Tibial nerve (tissue), 4 donors: Measurements from ENCODE around the gene YDJC. TPM values are rescaled to one million over a fixed set of nuclear protein-coding genes. Genes with fewer than 3 reads are reported as not detected.
"Not testable (repeated sequence)": the region's sequence is repeated elsewhere in the genome, so short reads cannot be mapped to it uniquely, and the experiment has no call there.

ENCODE experiments used
- DNase-seq, 2 donors: peaks; one replicate each; pipeline ENCODE4 v3.0.0-alpha.2; 2019; ENCODE audit warnings: low spot score in 2 of 2
- H3K27ac ChIP-seq, 4 donors: fragments of 200-600 bp; sonication (generic) in 3 of 4; one replicate each; pipeline ENCODE4 v1.5.1; 2017 to 2019; ENCODE audit warnings: mild to moderate bottlenecking in 1 of 4
- H3K27me3 ChIP-seq, 2 donors: fragments of 200-600 bp; sonication (generic) in 1 of 2; one replicate each; pipeline versions ENCODE4 v1.5.1 to v1.6.0; 2017 to 2019
- H3K36me3 ChIP-seq, 3 donors: fragments of 200-600 bp; sonication (generic); one replicate each; pipeline ENCODE4 v1.5.1; 2018 to 2019
- H3K4me1 ChIP-seq, 4 donors: fragments of 200-600 bp; sonication (generic) in 3 of 4; one replicate each; pipeline ENCODE4 v1.5.1; 2017 to 2019
- H3K4me3 ChIP-seq, 4 donors: fragments of 200-600 bp; sonication (generic) in 3 of 4; one replicate each; pipeline ENCODE4 v1.5.1; 2017 to 2019; ENCODE audit warnings: mild to moderate bottlenecking in 1 of 4, moderate library complexity in 1 of 4
- H3K9me3 ChIP-seq, 4 donors: fragments of 200-600 bp; sonication (generic) in 3 of 4; one replicate each; pipeline ENCODE4 v1.5.1; 2017 to 2019
- CTCF ChIP-seq, 5 experiments: fragments of 200-600 bp in 3 of 5; fragments of 450-650 bp in 2 of 5; sonication (generic) in 3 of 5; IDR thresholded peaks; one replicate each; pipeline ENCODE4 v1.5.1; 2016 to 2019; ENCODE audit warnings: antibody characterized with exemption in 5 of 5, mild to moderate bottlenecking in 3 of 5, moderate library complexity in 2 of 5
- EP300 ChIP-seq, 2 donors: sonication (generic); formaldehyde crosslinking; IDR thresholded peaks; one replicate each; pipeline ENCODE4 v1.6.1; 2017; ENCODE audit warnings: antibody characterized with exemption in 2 of 2, mild to moderate bottlenecking in 1 of 2
- POLR2A ChIP-seq, 2 donors: fragments of 450-650 bp; IDR thresholded peaks; one replicate each; pipeline ENCODE4 v1.6.1; 2017; ENCODE audit warnings: antibody characterized with exemption in 2 of 2, mild to moderate bottlenecking in 2 of 2, moderate library complexity in 2 of 2
- WGBS, 2 donors: methylation state at CpG; one replicate each; pipeline ENCODE4 v1.1.5; 2018; 5-methylcytosine and 5-hydroxymethylcytosine counted together
- total RNA-seq, 4 donors: library from RNA; depleted of rRNA; stranded (reverse); fragments of >200 nt; gene quantifications; one replicate each; pipeline ENCODE4 v1.1.0, GENCODE V29; 2016

The YDJC gene
- total RNA-seq, 4 donors from 2014 or later, result 28.0 to 61.2 (median 36.0) TPM

DNA sequence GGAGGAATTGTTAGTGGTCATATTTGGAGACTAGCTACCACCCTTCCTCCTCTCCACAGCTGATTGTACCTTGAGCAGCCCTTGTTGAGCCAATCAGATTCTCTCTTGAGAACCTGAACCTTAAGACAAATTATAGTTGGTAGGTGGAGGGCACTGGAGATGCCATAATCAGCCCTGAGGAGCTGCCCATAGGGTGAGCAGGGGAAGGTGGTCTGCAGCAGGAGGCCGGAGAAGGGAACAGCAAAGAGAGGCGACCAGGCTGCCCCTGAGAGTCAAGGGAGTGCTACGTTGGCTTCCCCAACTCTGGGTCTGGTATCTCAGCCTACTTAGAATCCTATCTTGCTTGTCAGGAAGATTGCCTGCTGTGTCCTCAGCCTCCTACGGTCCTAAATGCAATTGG is 9.5 kb upstream of the YDJC start:
- H3K4me1 ChIP-seq, result peaks cover 0 to 24% (median 8%) of the 10 kb centered on the region in 4 donors
- H3K36me3 ChIP-seq, result peaks cover 0 to 14% (median 0%) of the 10 kb centered on the region in 3 donors
- no peak for DNase-seq
- no peak overlapping the region for H3K4me3 ChIP-seq
- no peaks in the 10 kb centered on the region for H3K27me3 ChIP-seq
- H3K9me3 ChIP-seq, result no peaks in the 10 kb centered on the region
- no peak overlapping the region for H3K27ac ChIP-seq
- 67 to 70% methylated on average over 4 of the region's 4 CpGs for WGBS, 2 donors
- TF ChIP-seq CTCF (IDR thresholded peaks at IDR 0.05) (no peak), EP300 (IDR thresholded peaks at IDR 0.05) (no peak), POLR2A (IDR thresholded peaks at IDR 0.05) (no peak)

GRCh38 chr22:21637450-21637849 is 7.6 kb upstream of the YDJC start:
- not testable (repeated sequence) for H3K4me3 ChIP-seq, H3K9me3 ChIP-seq, DNase-seq, H3K27me3 ChIP-seq, H3K36me3 ChIP-seq, H3K27ac ChIP-seq
- WGBS, 2 donors, result 87 to 97% methylated on average over 2 of the region's 2 CpGs
- H3K4me1 ChIP-seq, result peaks cover 0 to 11% (median 4%) of the 10 kb centered on the region in 4 donors

GRCh38 chr22:21636629-21637218 is 6.9 kb upstream of the YDJC start:
- Histone ChIP-seq H3K36me3 (peaks cover 0 to 7% (median 0%) of the 10 kb centered on the region in 3 donors), H3K4me1 (peaks cover 0 to 9% (median 3%) of the 10 kb centered on the region in 4 donors)
- DNase-seq, result no peak

DNA sequence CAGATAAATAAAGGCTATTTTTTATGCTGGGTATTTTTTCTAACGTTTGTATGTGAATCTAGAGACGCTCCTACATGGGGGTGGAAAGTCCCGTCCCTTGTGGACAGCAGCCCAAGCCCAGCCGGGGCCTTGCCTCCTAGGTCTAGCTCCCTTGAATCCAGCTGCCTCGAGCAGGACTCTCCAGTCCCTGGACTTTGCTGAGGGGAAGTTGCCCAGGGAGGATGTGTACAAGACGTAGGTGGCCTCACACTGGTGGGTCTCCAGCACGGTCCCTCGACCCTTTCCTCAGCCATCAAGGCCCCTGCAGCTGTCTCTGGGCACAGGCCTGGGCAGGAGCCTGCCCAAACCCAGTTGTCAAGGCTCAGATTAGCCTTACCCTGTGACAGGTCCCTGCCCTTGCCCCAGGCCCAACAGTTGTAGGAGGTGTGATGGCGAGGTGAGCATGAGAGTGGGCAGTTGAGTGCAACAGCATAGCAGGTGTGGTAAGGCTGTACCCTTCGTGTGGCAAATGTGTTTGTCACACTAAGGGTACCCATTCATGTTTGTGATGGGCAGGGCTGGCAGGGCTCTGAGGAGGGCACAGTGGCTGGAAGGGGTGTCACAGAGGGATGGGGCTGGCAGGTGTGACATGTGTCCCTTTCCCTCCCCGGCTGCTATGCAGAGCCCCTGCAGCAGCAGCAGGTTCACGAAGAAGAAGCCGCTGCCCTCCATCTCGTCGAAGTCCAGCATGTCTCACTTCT is 6.1 kb upstream of the YDJC start:
- DNase-seq, result no peak
- H3K36me3 ChIP-seq, result peaks cover 0 to 7% (median 0%) of the 10 kb centered on the region in 3 donors
- no peak overlapping the region for H3K4me3 ChIP-seq
- WGBS, 2 donors, result 80 to 84% methylated on average over 13 to 15 of the region's 15 CpGs
- peaks cover 0 to 1% (median 0%) of the 10 kb centered on the region in 4 donors for H3K4me1 ChIP-seq
- H3K27ac ChIP-seq, result no peak overlapping the region
- H3K27me3 ChIP-seq, result no peaks in the 10 kb centered on the region
- H3K9me3 ChIP-seq, result no peaks in the 10 kb centered on the region
- no peak for TF ChIP-seq POLR2A (IDR thresholded peaks at IDR 0.05)
- no peak for TF ChIP-seq EP300 (IDR thresholded peaks at IDR 0.05)
- no peak for TF ChIP-seq CTCF (IDR thresholded peaks at IDR 0.05)

More at GRCh38 chr22:21636629-21637218, 6.9 kb upstream of the YDJC start:
- H3K4me3 ChIP-seq, result no peak overlapping the region
- TF ChIP-seq CTCF (IDR thresholded peaks at IDR 0.05) (no peak), EP300 (IDR thresholded peaks at IDR 0.05) (no peak), POLR2A (IDR thresholded peaks at IDR 0.05) (no peak)
- no peaks in the 10 kb centered on the region for H3K9me3 ChIP-seq
- 83 to 91% methylated on average over 17 of the region's 17 CpGs for WGBS, 2 donors
- no peak overlapping the region for H3K27ac ChIP-seq
- no peaks in the 10 kb centered on the region for H3K27me3 ChIP-seq

DNA sequence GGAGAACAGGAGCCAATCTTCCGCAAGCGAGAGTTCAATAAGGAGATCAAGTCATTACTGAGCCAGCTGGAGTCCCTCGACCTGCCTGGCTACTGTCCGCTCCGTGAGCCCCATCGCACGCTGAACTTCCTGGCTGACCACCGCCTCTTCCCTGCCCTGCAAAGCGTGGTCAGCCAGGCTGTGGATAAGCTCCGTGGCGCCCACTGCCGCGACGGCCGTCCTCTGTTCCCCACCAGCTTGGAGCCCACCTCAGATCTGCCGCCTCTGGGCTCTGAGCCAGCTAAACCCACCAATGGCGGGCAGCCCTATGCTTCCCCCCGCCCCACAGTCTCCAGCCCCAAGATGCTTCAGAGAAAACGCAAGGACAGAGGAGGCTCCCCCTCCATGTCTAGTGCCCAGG is 5.0 kb upstream of the YDJC start:
- no peak for DNase-seq
- WGBS, 2 donors, result 82 to 85% methylated on average over 19 of the region's 19 CpGs
- no peaks in the 10 kb centered on the region for H3K9me3 ChIP-seq

GRCh38 chr22:21634081-21634480 is 4.3 kb upstream of the YDJC start:
- 94 to 96% methylated on average over 14 to 16 of the region's 16 CpGs for WGBS, 2 donors
- peaks cover 0 to 8% (median under 1%) of the 10 kb centered on the region in 4 donors for H3K4me1 ChIP-seq
- no peak for DNase-seq
- no peak overlapping the region for H3K27ac ChIP-seq
- H3K9me3 ChIP-seq, result no peaks in the 10 kb centered on the region
- no peaks in the 10 kb centered on the region for H3K27me3 ChIP-seq
- TF ChIP-seq EP300 (IDR thresholded peaks at IDR 0.05) (no peak), POLR2A (IDR thresholded peaks at IDR 0.05) (no peak)
- peaks cover 0 to 7% (median 0%) of the 10 kb centered on the region in 3 donors for H3K36me3 ChIP-seq
- H3K4me3 ChIP-seq, result no peak overlapping the region

More for the DNA sequence above, 5.0 kb upstream of the YDJC start:
- peaks cover 0 to 4% (median 0%) of the 10 kb centered on the region in 4 donors for H3K4me1 ChIP-seq
- H3K27ac ChIP-seq, result no peak overlapping the region
- H3K36me3 ChIP-seq, result peaks cover 0 to 7% (median 0%) of the 10 kb centered on the region in 3 donors
- H3K4me3 ChIP-seq, result no peak overlapping the region
- no peaks in the 10 kb centered on the region for H3K27me3 ChIP-seq
- no peak for TF ChIP-seq EP300 (IDR thresholded peaks at IDR 0.05)
- TF ChIP-seq POLR2A (IDR thresholded peaks at IDR 0.05), result no peak
